Natural killer cell (primary cell): ENCODE measurements around the gene ARHGAP24. TPM values are rescaled to one million over a fixed set of nuclear protein-coding genes. Genes with fewer than 3 reads are reported as not detected.

ENCODE experiments used
- ATAC-seq, 3 donors: fragments of 150-1000 bp in 2 of 3; fragments of 200-7000 bp in 1 of 3; cut with Tn5 transposase; 1 replicate in 1 of 3; 2 replicates in 2 of 3; pipeline ENCODE4 v1.10.0; 2021; ENCODE audit warnings: mild to moderate bottlenecking in 2 of 3, moderate library complexity in 2 of 3
- DNase-seq, 2 donors: peaks; one replicate each; pipeline versions ENCODE4 v3.0.0 to v3.0.0-alpha.2; 2013 to 2021; ENCODE audit warnings: mixed read lengths in 1 of 2
- H3K27ac ChIP-seq: one replicate; pipeline ENCODE4 v1.5.1; 2013; ENCODE audit warnings: mild to moderate bottlenecking, low read length
- H3K27me3 ChIP-seq: one replicate; pipeline ENCODE4 v1.6.1; 2013; ENCODE audit warnings: low read length; ENCODE audit not compliant: control insufficient read depth, insufficient read depth
- H3K36me3 ChIP-seq: one replicate; pipeline ENCODE4 v1.6.1; 2013; ENCODE audit warnings: low read length; ENCODE audit not compliant: control insufficient read depth, insufficient read depth
- H3K4me1 ChIP-seq: one replicate; pipeline ENCODE4 v1.6.1; 2013; ENCODE audit warnings: low read length; ENCODE audit not compliant: control insufficient read depth, insufficient read depth
- H3K4me3 ChIP-seq: one replicate; pipeline ENCODE4 v1.5.1; 2013; ENCODE audit warnings: low read length
- H3K9me3 ChIP-seq: one replicate; pipeline ENCODE4 v1.6.1; 2013; ENCODE audit warnings: low read length; ENCODE audit not compliant: control insufficient read depth, insufficient read depth
- H3K27ac Mint-ChIP-seq, 2 donors: one replicate each; pipeline ENCODE4 v1.8.0; 2022; ENCODE audit warnings: mild to moderate bottlenecking in 2 of 2, mixed read lengths in 2 of 2, moderate library complexity in 1 of 2
- H3K27me3 Mint-ChIP-seq, 2 donors: one replicate each; pipeline ENCODE4 v1.8.0; 2022; ENCODE audit warnings: low read depth in 2 of 2, mixed read lengths in 2 of 2
- H3K36me3 Mint-ChIP-seq: one replicate; pipeline ENCODE4 v1.8.0; 2022; ENCODE audit warnings: mixed read lengths
- H3K4me1 Mint-ChIP-seq, 2 donors: one replicate each; pipeline ENCODE4 v1.8.0; 2022; ENCODE audit warnings: mixed read lengths in 2 of 2
- H3K4me3 Mint-ChIP-seq: one replicate; pipeline ENCODE4 v1.8.0; 2022; ENCODE audit warnings: mild to moderate bottlenecking, moderate library complexity, mixed read lengths
- H3K9me3 Mint-ChIP-seq, 2 donors: one replicate each; pipeline ENCODE4 v1.8.0; 2022; ENCODE audit warnings: mixed read lengths in 2 of 2
- whole genome bisulfite sequencing: methylation state at CpG from one replicate; pipeline ENCODE4 v1.1.7; 2013; ENCODE audit warnings: missing lambda C conversion rate; ENCODE audit not compliant: insufficient coverage; 5-methylcytosine and 5-hydroxymethylcytosine counted together
- intact Hi-C: fragments of 100-400 bp; cut with micrococcal nuclease; formaldehyde crosslinking; loops from one replicate; pipeline ENCODE4 v1.14.2; 2022
- total RNA-seq, 4 donors: library from RNA; stranded (reverse); fragments of 120-200 nt in 1 of 4; gene quantifications; one replicate each; pipeline versions ENCODE4 v1.2.3 to v1.2.4, GENCODE V29; 2013 to 2022
- TF ChIP-seq, protein P1 (sequence below): fragments of 200-600 bp; IDR thresholded peaks from one replicate; pipeline ENCODE4 v1.8.0; 2022; ENCODE audit warnings: antibody characterized with exemption

The ARHGAP24 gene
- total RNA-seq, 3 donors from 2014 or later (not counting 1 experiment from before 2014, with no cell fraction given), result 1.7 to 3.6 (median 1.7) TPM

DNA sequence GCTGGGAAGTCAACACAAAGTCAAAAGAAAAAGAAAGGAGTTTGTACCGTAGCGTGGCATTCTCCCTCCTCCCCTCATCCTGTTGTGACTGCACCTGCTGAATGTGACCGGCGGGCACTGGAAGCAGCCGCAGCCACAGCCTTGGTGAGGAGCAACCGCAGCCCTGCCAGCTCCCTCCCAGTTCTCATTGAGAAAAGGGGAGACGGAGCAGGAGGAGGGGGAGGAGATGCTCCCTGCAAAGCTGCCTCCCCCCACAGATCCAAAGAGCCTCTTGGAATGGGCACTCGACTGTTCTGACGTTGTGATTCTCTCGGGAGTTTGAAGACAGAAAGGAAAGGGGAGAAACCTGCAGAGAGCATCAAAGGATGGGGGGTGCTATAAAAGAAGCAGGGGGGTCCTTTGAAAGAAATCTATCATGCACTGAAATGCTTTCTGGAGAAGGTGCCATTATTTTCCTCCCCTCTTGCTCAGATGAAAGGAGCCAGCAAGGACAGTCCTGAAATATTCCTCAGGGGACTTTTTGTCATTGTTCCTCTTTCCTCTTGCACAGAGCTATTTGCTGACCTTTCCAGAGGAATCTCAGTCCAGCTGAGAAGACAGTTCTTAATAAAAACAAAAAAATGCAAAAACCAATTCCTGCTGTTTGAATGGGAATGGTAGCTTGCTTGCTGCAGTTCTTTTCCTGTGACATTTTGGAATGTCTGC, 455.2 kb downstream of the ARHGAP24 start:
- no peaks in the 10 kb centered on the region for H3K36me3 Mint-ChIP-seq
- 10% methylated on average over 8 of the region's 10 CpGs for WGBS

DNA sequence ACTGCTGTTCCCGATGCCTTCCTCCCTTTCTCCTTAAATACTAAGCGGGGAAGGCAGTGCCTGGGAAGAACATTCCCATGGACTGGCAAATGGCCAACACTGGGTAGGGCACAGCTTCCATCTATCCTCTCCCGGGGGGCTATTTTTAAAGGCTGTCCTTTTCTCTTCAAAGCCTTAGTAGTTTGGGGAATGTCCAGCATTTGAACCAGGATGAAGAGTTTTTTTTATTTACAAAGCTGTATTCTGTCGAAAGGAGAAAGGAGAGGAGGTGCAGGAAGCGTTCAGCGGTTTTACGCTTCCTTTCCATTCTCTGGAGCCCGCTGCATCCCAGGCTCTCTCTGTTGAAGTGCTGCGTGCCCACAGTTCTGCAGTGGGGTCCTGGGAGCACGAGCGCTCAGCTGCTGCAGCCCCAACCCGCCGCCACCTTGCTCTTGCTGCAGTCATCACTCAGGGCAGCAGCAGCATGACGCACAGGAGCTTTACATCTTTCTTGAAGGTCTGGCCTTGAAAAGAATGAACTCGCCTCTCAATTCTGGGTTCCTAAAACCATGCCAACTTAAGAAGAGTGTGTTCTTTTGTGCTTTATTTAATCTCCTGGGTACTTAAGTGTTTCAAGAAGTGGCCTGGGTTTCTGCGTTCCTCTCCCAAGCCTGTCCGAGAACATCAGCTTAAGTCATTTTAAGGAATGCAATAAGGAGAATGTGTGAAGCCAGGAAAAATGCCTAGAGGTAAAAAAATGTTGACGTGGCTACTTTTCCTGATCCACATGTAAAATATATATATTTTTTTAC, 457.7 kb downstream of the ARHGAP24 start:
- no peak for ATAC-seq

More for the DNA sequence above, 455.2 kb downstream of the ARHGAP24 start:
- Histone ChIP-seq H3K4me3 (no peak overlapping the region), H3K27me3 (no peaks in the 10 kb centered on the region), H3K27ac (no peak overlapping the region), H3K9me3 (no peaks in the 10 kb centered on the region), H3K4me1 (no peaks in the 10 kb centered on the region), H3K36me3 (no peaks in the 10 kb centered on the region)
- TF ChIP-seq, protein P1, sequence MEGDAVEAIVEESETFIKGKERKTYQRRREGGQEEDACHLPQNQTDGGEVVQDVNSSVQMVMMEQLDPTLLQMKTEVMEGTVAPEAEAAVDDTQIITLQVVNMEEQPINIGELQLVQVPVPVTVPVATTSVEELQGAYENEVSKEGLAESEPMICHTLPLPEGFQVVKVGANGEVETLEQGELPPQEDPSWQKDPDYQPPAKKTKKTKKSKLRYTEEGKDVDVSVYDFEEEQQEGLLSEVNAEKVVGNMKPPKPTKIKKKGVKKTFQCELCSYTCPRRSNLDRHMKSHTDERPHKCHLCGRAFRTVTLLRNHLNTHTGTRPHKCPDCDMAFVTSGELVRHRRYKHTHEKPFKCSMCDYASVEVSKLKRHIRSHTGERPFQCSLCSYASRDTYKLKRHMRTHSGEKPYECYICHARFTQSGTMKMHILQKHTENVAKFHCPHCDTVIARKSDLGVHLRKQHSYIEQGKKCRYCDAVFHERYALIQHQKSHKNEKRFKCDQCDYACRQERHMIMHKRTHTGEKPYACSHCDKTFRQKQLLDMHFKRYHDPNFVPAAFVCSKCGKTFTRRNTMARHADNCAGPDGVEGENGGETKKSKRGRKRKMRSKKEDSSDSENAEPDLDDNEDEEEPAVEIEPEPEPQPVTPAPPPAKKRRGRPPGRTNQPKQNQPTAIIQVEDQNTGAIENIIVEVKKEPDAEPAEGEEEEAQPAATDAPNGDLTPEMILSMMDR, result no peak
- H3K4me1 Mint-ChIP-seq, result peaks cover 0 to 6% of the 10 kb centered on the region in 2 donors
- no peak overlapping the region for H3K4me3 Mint-ChIP-seq
- no peak for ATAC-seq
- peaks cover 0 to 6% of the 10 kb centered on the region in 2 donors for H3K9me3 Mint-ChIP-seq
- H3K27me3 Mint-ChIP-seq, result no peaks in the 10 kb centered on the region
- intact Hi-C loops, result no loop called here
- DNase-seq, result no peak
- H3K27ac Mint-ChIP-seq, result no peak overlapping the region

DNA sequence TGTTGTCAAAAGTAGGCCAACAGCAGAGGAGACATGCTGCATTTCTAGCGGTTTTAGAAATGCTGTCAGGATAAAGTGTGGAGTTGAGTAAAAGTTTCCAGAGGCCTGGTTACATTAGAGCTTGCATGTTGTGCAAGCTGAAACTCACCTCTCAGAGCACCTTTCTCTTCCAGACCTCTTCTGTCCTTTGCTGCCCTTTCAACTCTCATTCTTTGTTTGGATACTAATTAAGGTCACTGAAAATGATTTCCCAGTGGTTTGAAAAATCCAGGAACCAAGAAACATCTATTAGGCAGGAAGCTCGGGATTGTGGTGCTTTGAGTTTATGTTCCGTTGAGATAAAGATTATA, 458.3 kb downstream of the ARHGAP24 start:
- H3K27ac ChIP-seq, result no peak overlapping the region
- DNase-seq (no peak), ATAC-seq (no peak)
- Mint-ChIP-seq H3K27me3 (no peaks in the 10 kb centered on the region), H3K4me3 (no peak overlapping the region), H3K36me3 (no peaks in the 10 kb centered on the region), H3K4me1 (peaks cover 0 to 6% of the 10 kb centered on the region in 2 donors), H3K9me3 (peaks cover 5 to 10% of the 10 kb centered on the region in 2 donors), H3K27ac (no peak overlapping the region)
- no peaks in the 10 kb centered on the region for H3K36me3 ChIP-seq
- H3K4me1 ChIP-seq, result no peaks in the 10 kb centered on the region
- no peak overlapping the region for H3K4me3 ChIP-seq
- no peaks in the 10 kb centered on the region for H3K27me3 ChIP-seq
- WGBS, result 80% methylated on average over 2 of the region's 3 CpGs
- TF ChIP-seq, protein P1, result no peak
- intact Hi-C loops, result no loop called here
- H3K9me3 ChIP-seq, result no peaks in the 10 kb centered on the region

More for the DNA sequence above, 457.7 kb downstream of the ARHGAP24 start:
- Histone ChIP-seq H3K27ac (no peak overlapping the region), H3K4me1 (no peaks in the 10 kb centered on the region), H3K36me3 (no peaks in the 10 kb centered on the region), H3K27me3 (no peaks in the 10 kb centered on the region), H3K4me3 (no peak overlapping the region), H3K9me3 (no peaks in the 10 kb centered on the region)
- H3K36me3 Mint-ChIP-seq, result no peaks in the 10 kb centered on the region
- no peak overlapping the region for H3K4me3 Mint-ChIP-seq
- H3K27me3 Mint-ChIP-seq, result no peaks in the 10 kb centered on the region
- peaks cover 5 to 10% of the 10 kb centered on the region in 2 donors for H3K9me3 Mint-ChIP-seq
- TF ChIP-seq, protein P1, result no peak
- no peak overlapping the region for H3K27ac Mint-ChIP-seq
- no peak for DNase-seq
- intact Hi-C loops, result no loop called here
- 31% methylated on average over 17 of the region's 18 CpGs for WGBS
- peaks cover 0 to 6% of the 10 kb centered on the region in 2 donors for H3K4me1 Mint-ChIP-seq
